ENCODE results near the gene P2RY2. TPM values are rescaled to one million over a fixed set of nuclear protein-coding genes. Genes with fewer than 3 reads are reported as not detected.

Gene P2RY2
- polyA plus RNA-seq, 2 of the 4 experiments (the other 2 are of a cell fraction): 3.7 to 6.4 TPM

- ChIA-PET POLR2A (no interaction called here), CTCF (interaction anchor here (1.0 to 16.9 kb wide), 8 partner anchors 14 to 559 kb away, joined by 3 to 224 read pairs (median 5); partner anchors contain the start of genes ARHGEF17 and P2RY6)
- DNase-seq (ENCODE audit: low read depth in 1 of 2, low spot score in 1 of 2) (no peak), FAIRE-seq (no peak), ATAC-seq (no peak)
- Histone ChIP-seq H3K4me3 (no peak overlapping the region), H3K27ac (peak overlapping the region in 1 of 2 experiments; percentile 21; a peak in 1 of 6 replicates), H3K4me2 (no peak overlapping the region), H3K9me3 (no peaks in the 10 kb centered on the region), H3K4me1 (peaks cover 29% of the 10 kb centered on the region)
- TF ChIP-seq HES2 (IDR thresholded peaks at IDR 0.05) (no peak), HDAC2 (IDR thresholded peaks at IDR 0.05) (no peak), REST (IDR thresholded peaks at IDR 0.05) (no peak), FOXS1 (CRISPR knock-in tag; IDR thresholded peaks at IDR 0.05) (no peak), RNF2 (IDR thresholded peaks at IDR 0.05; ENCODE audit: borderline replicate concordance, low read depth) (no peak), CHD2 (IDR thresholded peaks at IDR 0.05; ENCODE audit: low read length, partially characterized antibody) (no peak), MAZ (IDR thresholded peaks at IDR 0.05; ENCODE audit: borderline replicate concordance, low read depth, low read length) (no peak), NFE2L2 (conservative IDR thresholded peaks at IDR 0.05; ENCODE audit: low read length) (no peak)
- 66% methylated on average over 3 of the region's 3 CpGs for WGBS (ENCODE audit: missing lambda C conversion rate)
These were observed 66.0 kb downstream of the P2RY2 start for GRCh38 chr11:73284106-73284505.

- FAIRE-seq (no peak), ATAC-seq (no peak), DNase-seq (ENCODE audit: low read depth in 1 of 2, low spot score in 1 of 2) (no peak)
- WGBS (ENCODE audit: missing lambda C conversion rate): 100% methylated on average over 1 of the region's 1 CpG
- TF ChIP-seq MAZ (IDR thresholded peaks at IDR 0.05; ENCODE audit: borderline replicate concordance, low read depth, low read length) (no peak), FOXS1 (CRISPR knock-in tag; IDR thresholded peaks at IDR 0.05) (no peak), POLR2AphosphoS2 (conservative IDR thresholded peaks at IDR 0.05; ENCODE audit: low read length) (no peak), KDM5A (IDR thresholded peaks at IDR 0.05) (no peak), TFCP2L1 (CRISPR knock-in tag; IDR thresholded peaks at IDR 0.05) (no peak), EHF (CRISPR knock-in tag; IDR thresholded peaks at IDR 0.05) (no peak), FOSL2 (IDR thresholded peaks at IDR 0.05) (no peak), FOSL2 (CRISPR knock-in tag; IDR thresholded peaks at IDR 0.05) (no peak), EHMT2 (IDR thresholded peaks at IDR 0.05; ENCODE audit: low read depth) (no peak), E2F6 (IDR thresholded peaks at IDR 0.05; ENCODE audit: borderline replicate concordance, low read depth) (no peak), ZC3H11A (IDR thresholded peaks at IDR 0.05) (no peak), ZFP36 (IDR thresholded peaks at IDR 0.05; ENCODE audit: borderline replicate concordance, partially characterized antibody) (no peak), MAX (IDR thresholded peaks at IDR 0.05) (no peak), USF2 (IDR thresholded peaks at IDR 0.05) (no peak), RNF2 (IDR thresholded peaks at IDR 0.05; ENCODE audit: borderline replicate concordance, low read depth) (no peak), FOSB (CRISPR knock-in tag; IDR thresholded peaks at IDR 0.05) (no peak), RCOR1 (IDR thresholded peaks at IDR 0.05; ENCODE audit: low read depth, low read length) (no peak), RAD21 (conservative IDR thresholded peaks at IDR 0.05 in 1 of 2, IDR thresholded peaks at IDR 0.05 in 1 of 2) (no peak), HES2 (IDR thresholded peaks at IDR 0.05) (no peak), TP53 (CRISPR knock-in tag; IDR thresholded peaks at IDR 0.05) (no peak)
- Histone ChIP-seq H3K4me3 (no peak overlapping the region), H3K4me1 (peaks cover 36% of the 10 kb centered on the region), H3K27ac (no peak overlapping the region; a peak in 1 of 6 replicates), H3K4me2 (no peak overlapping the region), H3K9me3 (no peaks in the 10 kb centered on the region)
- ChIA-PET CTCF (interaction anchor here (0.7 to 25.1 kb wide), 12 partner anchors 9 to 454 kb away, joined by 3 to 527 read pairs (median 8); partner anchors contain the start of genes ARHGEF17 and P2RY6), POLR2A (no interaction called here)
These were observed 67.6 kb downstream of the P2RY2 start for GRCh38 chr11:73285721-73286120.

Data from A549 (cell line).